H9 (cell line): ENCODE measurements around the gene SUPT3H. TPM values are rescaled to one million over a fixed set of nuclear protein-coding genes. Genes with fewer than 3 reads are reported as not detected.

Experiments
- DNase-seq: peaks from one replicate; pipeline ENCODE4 v3.0.0-alpha.2; 2017
- H2AFZ ChIP-seq: one replicate; pipeline ENCODE4 v1.6.1; 2013; ENCODE audit warnings: mild to moderate bottlenecking, low read length, control low read depth, moderate library complexity
- H2AK5ac ChIP-seq: 2 replicates; pipeline ENCODE4 v1.6.1; 2013; ENCODE audit warnings: low read length, control low read depth, mixed read lengths; ENCODE audit not compliant: insufficient read length
- H2BK120ac ChIP-seq: one replicate; pipeline ENCODE4 v1.6.1; 2013; ENCODE audit warnings: low read depth, mild to moderate bottlenecking, low read length, control low read depth, inconsistent platforms; ENCODE audit not compliant: poor library complexity, severe bottlenecking
- H2BK12ac ChIP-seq: 2 replicates; pipeline ENCODE4 v1.6.1; 2013; ENCODE audit warnings: low read length, control low read depth, mixed read lengths, low read depth; ENCODE audit not compliant: insufficient read length
- H2BK15ac ChIP-seq: 2 replicates; pipeline ENCODE4 v1.6.1; 2013; ENCODE audit warnings: low read depth, low read length, control low read depth
- H2BK20ac ChIP-seq: one replicate; pipeline ENCODE4 v1.6.1; 2013; ENCODE audit warnings: low read depth, mild to moderate bottlenecking, low read length, control low read depth, inconsistent platforms; ENCODE audit not compliant: poor library complexity, severe bottlenecking
- H2BK5ac ChIP-seq: 2 replicates; pipeline ENCODE4 v1.6.1; 2013; ENCODE audit warnings: low read length, control low read depth, mixed read lengths; ENCODE audit not compliant: insufficient read length
- H3K14ac ChIP-seq: 2 replicates; pipeline ENCODE4 v1.6.1; 2013; ENCODE audit warnings: low read length, control low read depth; ENCODE audit not compliant: insufficient read depth
- H3K18ac ChIP-seq: 2 replicates; pipeline ENCODE4 v1.6.1; 2013; ENCODE audit warnings: low read depth, mild to moderate bottlenecking, mixed read lengths, low read length, control low read depth; ENCODE audit not compliant: insufficient read length
- H3K23ac ChIP-seq: 2 replicates; pipeline ENCODE4 v1.6.1; 2013; ENCODE audit warnings: low read length, control low read depth, mixed read lengths, low read depth; ENCODE audit not compliant: insufficient read length
- H3K23me2 ChIP-seq: 2 replicates; pipeline ENCODE4 v1.6.1; 2013; ENCODE audit warnings: low read depth, mild to moderate bottlenecking, mixed read lengths, low read length, control low read depth; ENCODE audit not compliant: insufficient read length, poor library complexity, severe bottlenecking
- H3K27ac ChIP-seq: 2 replicates; pipeline ENCODE4 v1.5.1; 2013; ENCODE audit warnings: low read length, control low read depth, mixed read lengths, low read depth; ENCODE audit not compliant: insufficient read length
- H3K27me3 ChIP-seq: 2 replicates; pipeline ENCODE4 v1.6.1; 2013; ENCODE audit warnings: low read length, control low read depth, inconsistent platforms; ENCODE audit not compliant: insufficient read depth
- H3K4ac ChIP-seq: 2 replicates; pipeline ENCODE4 v1.6.1; 2013; ENCODE audit warnings: low read depth, mild to moderate bottlenecking, control low read depth, inconsistent platforms, low read length, moderate library complexity
- H3K4me1 ChIP-seq: 2 replicates; pipeline ENCODE4 v1.6.1; 2013; ENCODE audit warnings: low read length, control low read depth, inconsistent platforms; ENCODE audit not compliant: insufficient read depth
- H3K4me2 ChIP-seq: 2 replicates; pipeline ENCODE4 v1.6.1; 2013; ENCODE audit warnings: low read length, control low read depth, mixed read lengths; ENCODE audit not compliant: insufficient read length, insufficient read depth
- H3K56ac ChIP-seq: 2 replicates; pipeline ENCODE4 v1.6.1; 2013; ENCODE audit warnings: low read depth, mild to moderate bottlenecking, mixed read lengths, low read length, control low read depth; ENCODE audit not compliant: insufficient read length
- H3K79me1 ChIP-seq: 2 replicates; pipeline ENCODE4 v1.6.1; 2013; ENCODE audit warnings: low read depth, mild to moderate bottlenecking, moderate library complexity, low read length, control low read depth, inconsistent platforms; ENCODE audit not compliant: insufficient read depth, poor library complexity, severe bottlenecking
- H3K79me2 ChIP-seq: 2 replicates; pipeline ENCODE4 v1.6.1; 2013; ENCODE audit warnings: low read length, control low read depth, inconsistent platforms; ENCODE audit not compliant: insufficient read depth
- H3K9ac ChIP-seq: 2 replicates; pipeline ENCODE4 v1.6.1; 2013; ENCODE audit warnings: low read length, control low read depth, mixed read lengths; ENCODE audit not compliant: insufficient read length; ENCODE audit errors: extremely low read depth
- H3K9me3 ChIP-seq: one replicate; pipeline ENCODE4 v1.6.1; 2013; ENCODE audit warnings: low read depth, low read length, inconsistent platforms; ENCODE audit not compliant: control insufficient read depth
- H3T11ph ChIP-seq: one replicate; pipeline ENCODE4 v1.6.1; 2013; ENCODE audit warnings: mild to moderate bottlenecking, low read length, control low read depth, inconsistent platforms
- H4K20me1 ChIP-seq: one replicate; pipeline ENCODE4 v1.6.1; 2013; ENCODE audit not compliant: control insufficient read depth, insufficient read length, insufficient read depth
- H4K5ac ChIP-seq: 2 replicates; pipeline ENCODE4 v1.6.1; 2013; ENCODE audit warnings: low read depth, mild to moderate bottlenecking, mixed read lengths, low read length, control low read depth; ENCODE audit not compliant: insufficient read length
- H4K8ac ChIP-seq: replicated peaks from 2 replicates; pipeline ENCODE4 v1.6.1; 2013; ENCODE audit warnings: low read length, control low read depth, mixed read lengths, low read depth; ENCODE audit not compliant: insufficient read length
- H4K91ac ChIP-seq: 2 replicates; pipeline ENCODE4 v1.6.1; 2013; ENCODE audit warnings: low read depth, mild to moderate bottlenecking, moderate library complexity, mixed read lengths, low read length, control low read depth; ENCODE audit not compliant: insufficient read length
- H3K27ac Mint-ChIP-seq, 3 experiments: 2 replicates in 2 of 3; 3 replicates in 1 of 3; pipeline ENCODE4 v1.8.0; 2020 to 2021; ENCODE audit warnings: mixed read lengths in 3 of 3, mild to moderate bottlenecking in 1 of 3, moderate library complexity in 1 of 3
- H3K27me3 Mint-ChIP-seq: 2 replicates; pipeline ENCODE4 v1.8.0; 2021; ENCODE audit warnings: low read depth, mild to moderate bottlenecking, moderate library complexity, mixed read lengths
- H3K36me3 Mint-ChIP-seq, 3 experiments: 2 replicates in 2 of 3; 3 replicates in 1 of 3; pipeline ENCODE4 v1.8.0; 2020 to 2021; ENCODE audit warnings: low read depth in 3 of 3, mixed read lengths in 3 of 3; ENCODE audit not compliant: insufficient read depth in 1 of 3
- H3K4me1 Mint-ChIP-seq, 2 experiments: 2 replicates each; pipeline ENCODE4 v1.8.0; 2020; ENCODE audit warnings: mixed read lengths in 2 of 2
- H3K4me3 Mint-ChIP-seq, 2 experiments: 2 replicates in 1 of 2; 3 replicates in 1 of 2; pipeline ENCODE4 v1.8.0; 2020 to 2021; ENCODE audit warnings: mild to moderate bottlenecking in 2 of 2, mixed read lengths in 2 of 2, moderate library complexity in 1 of 2
- H3K9me3 Mint-ChIP-seq, 2 experiments: 2 replicates in 1 of 2; 3 replicates in 1 of 2; pipeline ENCODE4 v1.8.0; 2020; ENCODE audit warnings: mild to moderate bottlenecking in 2 of 2, mixed read lengths in 2 of 2, moderate library complexity in 1 of 2
- CTCF ChIP-seq: fragments of 200-600 bp; sonication (generic); conservative IDR thresholded peaks from 3 replicates; pipeline ENCODE4 v1.8.0; 2021; ENCODE audit warnings: antibody characterized with exemption, mild to moderate bottlenecking
- WGBS: extraction: QIAGEN DNeasy Blood & Tissue Kit; methylation state at CpG from one replicate; pipeline ENCODE4 v1.1.7; 2013; ENCODE audit warnings: missing lambda C conversion rate, low lambda C conversion rate, mixed read lengths; ENCODE audit not compliant: insufficient read length; ENCODE audit errors: extremely low coverage; 5-methylcytosine and 5-hydroxymethylcytosine counted together
- total RNA-seq: library from RNA; stranded (reverse); gene quantifications from 2 replicates; pipeline ENCODE4 v1.2.1, GENCODE V29; 2021

SUPT3H gene
- total RNA-seq, 1 experiment from 2014 or later: 22.5 TPM

GRCh38 chr6:44800784-44801592 lies 576.7 kb downstream of the SUPT3H start:
- H2BK15ac ChIP-seq: no peak overlapping the region
- H3K27ac ChIP-seq: no peak overlapping the region
- no peak overlapping the region for H4K5ac ChIP-seq
- no peaks in the 10 kb centered on the region for H4K20me1 ChIP-seq
- no CpG with 5 or more reads among the region's 8 CpGs for WGBS
- H3K9ac ChIP-seq: no peak overlapping the region
- H3K4me2 ChIP-seq: no peak overlapping the region
- Mint-ChIP-seq H3K27ac (no peak overlapping the region; a peak in 1 of 7 replicates), H3K27me3 (no peaks in the 10 kb centered on the region), H3K4me1 (peaks cover 16 to 18% of the 10 kb centered on the region in 2 experiments), H3K4me3 (no peak overlapping the region), H3K36me3 (peaks cover 0 to 2% (median 2%) of the 10 kb centered on the region in 3 experiments; a peak in 5 of 7 replicates), H3K9me3 (peaks cover 1% of the 10 kb centered on the region in 2 experiments; a peak in 2 of 5 replicates)
- H2BK5ac ChIP-seq: no peak overlapping the region
- no peak overlapping the region for H3K23ac ChIP-seq
- no peak overlapping the region; the same call in 1 of the 2 replicates for H3K14ac ChIP-seq
- H3K23me2 ChIP-seq: no peaks in the 10 kb centered on the region
- no peak for TF ChIP-seq CTCF
- no peak for DNase-seq
- H2BK20ac ChIP-seq: no peak overlapping the region
- no peak overlapping the region for H2AK5ac ChIP-seq
- no peaks in the 10 kb centered on the region for H3K9me3 ChIP-seq
- no peak overlapping the region for H3K4ac ChIP-seq
- no peak overlapping the region for H2BK120ac ChIP-seq
- H4K8ac ChIP-seq: no peak overlapping the region
- no peaks in the 10 kb centered on the region for H3K4me1 ChIP-seq
- H3K18ac ChIP-seq: no peak overlapping the region
- no peak overlapping the region for H4K91ac ChIP-seq
- H2BK12ac ChIP-seq: no peak overlapping the region
- no peaks in the 10 kb centered on the region for H3K79me2 ChIP-seq
- H3K79me1 ChIP-seq: no peaks in the 10 kb centered on the region
- no peak overlapping the region for H3K56ac ChIP-seq
- H3K27me3 ChIP-seq: no peaks in the 10 kb centered on the region
- no peak overlapping the region for H3T11ph ChIP-seq
- H2AFZ ChIP-seq: no peak overlapping the region
